GM23338 (cell line): ENCODE results near the gene MOXD1. TPM values are rescaled to one million over a fixed set of nuclear protein-coding genes. Genes with fewer than 3 reads are reported as not detected.

Experiments
- ATAC-seq: fragments of 200-7000 bp; cut with Tn5 transposase; 3 replicates; pipeline ENCODE4 v1.9.1; 2020
- DNase-seq: peaks from one replicate; pipeline ENCODE4 v3.0.0-alpha.2; 2015; ENCODE audit warnings: low spot score
- H2AFZ ChIP-seq: fragments of 200-600 bp; sonication (generic); 2 replicates; pipeline ENCODE4 v1.8.0; 2016; ENCODE audit warnings: antibody characterized with exemption, mild to moderate bottlenecking, moderate library complexity
- H3F3A ChIP-seq: fragments of 200-600 bp; sonication (generic); replicated peaks from 2 replicates; pipeline ENCODE4 v1.8.0; 2017; ENCODE audit warnings: antibody characterized with exemption, mixed run types, low read depth
- H3K27ac ChIP-seq: fragments of 200-600 bp; sonication (generic); 2 replicates; pipeline ENCODE4 v1.6.1; 2016; ENCODE audit warnings: low read depth
- H3K27me3 ChIP-seq: fragments of 200-600 bp; sonication (generic); 2 replicates; pipeline ENCODE4 v1.8.0; 2016; ENCODE audit warnings: mild to moderate bottlenecking, mixed run types, moderate library complexity; ENCODE audit not compliant: insufficient read depth
- H3K36me3 ChIP-seq: fragments of 200-600 bp; sonication (generic); 2 replicates; pipeline ENCODE4 v1.8.0; 2016; ENCODE audit warnings: mild to moderate bottlenecking; ENCODE audit not compliant: insufficient read depth
- H3K4me1 ChIP-seq: fragments of 200-600 bp; sonication (generic); 2 replicates; pipeline ENCODE4 v1.8.0; 2016; ENCODE audit warnings: mild to moderate bottlenecking, moderate library complexity; ENCODE audit not compliant: insufficient read depth
- H3K4me2 ChIP-seq: fragments of 200-600 bp; sonication (generic); 2 replicates; pipeline ENCODE4 v1.7.1; 2017; ENCODE audit warnings: mixed run types
- H3K4me3 ChIP-seq: fragments of 200-600 bp; sonication (generic); 2 replicates; pipeline ENCODE4 v1.6.1; 2016; ENCODE audit warnings: mixed run types
- H3K79me2 ChIP-seq: fragments of 200-600 bp; sonication (generic); replicated peaks from 2 replicates; pipeline ENCODE4 v1.8.0; 2017; ENCODE audit warnings: mild to moderate bottlenecking; ENCODE audit not compliant: insufficient read depth
- H3K9me2 ChIP-seq: fragments of 200-600 bp; sonication (generic); 2 replicates; pipeline ENCODE4 v1.8.0; 2017; ENCODE audit not compliant: insufficient read depth
- H4K20me1 ChIP-seq: fragments of 200-600 bp; sonication (generic); replicated peaks from 2 replicates; pipeline ENCODE4 v1.8.0; 2017; ENCODE audit warnings: mild to moderate bottlenecking; ENCODE audit not compliant: insufficient read depth
- H3K27ac Mint-ChIP-seq: 2 replicates; pipeline ENCODE4 v1.8.0; 2020; ENCODE audit warnings: inconsistent platforms, mild to moderate bottlenecking, moderate library complexity, mixed read lengths
- H3K27me3 Mint-ChIP-seq: 3 replicates; pipeline ENCODE4 v1.8.0; 2022; ENCODE audit warnings: low read depth, mild to moderate bottlenecking, moderate library complexity, mixed read lengths, inconsistent platforms; ENCODE audit not compliant: insufficient read depth, poor library complexity
- H3K36me3 Mint-ChIP-seq: 3 replicates; pipeline ENCODE4 v1.8.0; 2021; ENCODE audit warnings: low read depth, mild to moderate bottlenecking, inconsistent platforms, moderate library complexity, mixed read lengths
- H3K4me1 Mint-ChIP-seq: 3 replicates; pipeline ENCODE4 v1.8.0; 2020; ENCODE audit warnings: mild to moderate bottlenecking, inconsistent platforms, mixed read lengths
- H3K4me3 Mint-ChIP-seq: 3 replicates; pipeline ENCODE4 v1.8.0; 2021; ENCODE audit warnings: moderate library complexity, mild to moderate bottlenecking, inconsistent platforms, mixed read lengths
- H3K9me3 Mint-ChIP-seq: 3 replicates; pipeline ENCODE4 v1.8.0; 2020; ENCODE audit warnings: moderate library complexity, mild to moderate bottlenecking, inconsistent platforms, mixed read lengths
- EZH2 ChIP-seq: fragments of 200-600 bp; sonication (generic); IDR thresholded peaks from one replicate; pipeline ENCODE4 v1.8.0; 2017; ENCODE audit warnings: antibody characterized with exemption, mild to moderate bottlenecking, low read depth; ENCODE audit not compliant: unreplicated experiment
- JUNB ChIP-seq: IDR thresholded peaks from one replicate; pipeline ENCODE4 v1.6.1; 2016; ENCODE audit warnings: antibody characterized with exemption; ENCODE audit not compliant: unreplicated experiment
- ZNF114 ChIP-seq: fragments of 250-450 bp; sonication (Bioruptor Pico); IDR thresholded peaks from 2 replicates; pipeline ENCODE4 v1.5.0; 2020; ENCODE audit warnings: mild to moderate bottlenecking, moderate library complexity
- polyA plus RNA-seq: library from polyadenylated mRNA; unstranded; fragments of >200 nt; fragmentation: Nextera tagmentation; extraction: Ambion mirVana; gene quantifications from 2 replicates; pipeline ENCODE4 v1.2.1, GENCODE V29; 2016
- total RNA-seq: library from RNA; depleted of rRNA; stranded (reverse); fragments of >200 nt; shearing (Covaris generic); gene quantifications from 2 replicates; pipeline ENCODE4 v1.2.3, GENCODE V29; 2014
- TF ChIP-seq, protein P1 (sequence below), 2 experiments: fragments of 200-600 bp in 1 of 2; sonication (generic) in 1 of 2; conservative IDR thresholded peaks; 2 replicates each; pipeline versions ENCODE4 v1.5.1 to v1.6.1; 2016 to 2017; ENCODE audit warnings: antibody characterized with exemption in 2 of 2, low read depth in 2 of 2, mild to moderate bottlenecking in 2 of 2, moderate library complexity in 1 of 2
- TF ChIP-seq, protein P2 (sequence below): IDR thresholded peaks from one replicate; pipeline ENCODE4 v1.6.1; 2018; ENCODE audit warnings: antibody characterized with exemption; ENCODE audit not compliant: unreplicated experiment
- TF ChIP-seq, protein P3 (sequence below): fragments of 250-450 bp; sonication (Bioruptor Pico); IDR thresholded peaks from 2 replicates; pipeline ENCODE4 v1.5.0; 2020; ENCODE audit warnings: mild to moderate bottlenecking, moderate library complexity

MOXD1 gene
- total and polyA plus RNA-seq, 2 experiments from 2014 or later: 1.7 to 4.3 TPM

DNA sequence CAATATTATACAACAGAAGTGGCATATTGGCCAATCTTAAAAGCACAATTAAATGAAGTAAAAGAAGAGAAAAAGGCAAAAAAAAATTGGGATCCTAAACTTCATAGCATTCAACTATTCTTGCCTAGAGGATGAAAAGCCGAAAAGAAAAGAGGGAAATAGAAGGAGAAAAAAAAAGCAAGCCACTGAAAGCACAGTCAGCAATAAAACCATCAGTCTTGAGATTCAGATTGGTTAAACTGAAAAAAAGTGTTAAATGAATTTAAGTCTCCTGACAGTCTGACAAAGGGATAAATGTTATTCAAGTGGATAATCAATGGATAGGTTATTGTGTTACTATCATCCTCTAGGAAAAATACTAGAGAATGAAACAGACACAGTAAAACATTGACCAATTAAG, 19.9 kb downstream of the MOXD1 start:
- TF ChIP-seq EZH2 (no peak), ZNF114 (CRISPR knock-in tag) (no peak)
- TF ChIP-seq, protein P1, sequence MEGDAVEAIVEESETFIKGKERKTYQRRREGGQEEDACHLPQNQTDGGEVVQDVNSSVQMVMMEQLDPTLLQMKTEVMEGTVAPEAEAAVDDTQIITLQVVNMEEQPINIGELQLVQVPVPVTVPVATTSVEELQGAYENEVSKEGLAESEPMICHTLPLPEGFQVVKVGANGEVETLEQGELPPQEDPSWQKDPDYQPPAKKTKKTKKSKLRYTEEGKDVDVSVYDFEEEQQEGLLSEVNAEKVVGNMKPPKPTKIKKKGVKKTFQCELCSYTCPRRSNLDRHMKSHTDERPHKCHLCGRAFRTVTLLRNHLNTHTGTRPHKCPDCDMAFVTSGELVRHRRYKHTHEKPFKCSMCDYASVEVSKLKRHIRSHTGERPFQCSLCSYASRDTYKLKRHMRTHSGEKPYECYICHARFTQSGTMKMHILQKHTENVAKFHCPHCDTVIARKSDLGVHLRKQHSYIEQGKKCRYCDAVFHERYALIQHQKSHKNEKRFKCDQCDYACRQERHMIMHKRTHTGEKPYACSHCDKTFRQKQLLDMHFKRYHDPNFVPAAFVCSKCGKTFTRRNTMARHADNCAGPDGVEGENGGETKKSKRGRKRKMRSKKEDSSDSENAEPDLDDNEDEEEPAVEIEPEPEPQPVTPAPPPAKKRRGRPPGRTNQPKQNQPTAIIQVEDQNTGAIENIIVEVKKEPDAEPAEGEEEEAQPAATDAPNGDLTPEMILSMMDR (conservative IDR thresholded peaks at IDR 0.05; ENCODE audit: low read depth in 2 of 2): no peak
- TF ChIP-seq, protein P2, sequence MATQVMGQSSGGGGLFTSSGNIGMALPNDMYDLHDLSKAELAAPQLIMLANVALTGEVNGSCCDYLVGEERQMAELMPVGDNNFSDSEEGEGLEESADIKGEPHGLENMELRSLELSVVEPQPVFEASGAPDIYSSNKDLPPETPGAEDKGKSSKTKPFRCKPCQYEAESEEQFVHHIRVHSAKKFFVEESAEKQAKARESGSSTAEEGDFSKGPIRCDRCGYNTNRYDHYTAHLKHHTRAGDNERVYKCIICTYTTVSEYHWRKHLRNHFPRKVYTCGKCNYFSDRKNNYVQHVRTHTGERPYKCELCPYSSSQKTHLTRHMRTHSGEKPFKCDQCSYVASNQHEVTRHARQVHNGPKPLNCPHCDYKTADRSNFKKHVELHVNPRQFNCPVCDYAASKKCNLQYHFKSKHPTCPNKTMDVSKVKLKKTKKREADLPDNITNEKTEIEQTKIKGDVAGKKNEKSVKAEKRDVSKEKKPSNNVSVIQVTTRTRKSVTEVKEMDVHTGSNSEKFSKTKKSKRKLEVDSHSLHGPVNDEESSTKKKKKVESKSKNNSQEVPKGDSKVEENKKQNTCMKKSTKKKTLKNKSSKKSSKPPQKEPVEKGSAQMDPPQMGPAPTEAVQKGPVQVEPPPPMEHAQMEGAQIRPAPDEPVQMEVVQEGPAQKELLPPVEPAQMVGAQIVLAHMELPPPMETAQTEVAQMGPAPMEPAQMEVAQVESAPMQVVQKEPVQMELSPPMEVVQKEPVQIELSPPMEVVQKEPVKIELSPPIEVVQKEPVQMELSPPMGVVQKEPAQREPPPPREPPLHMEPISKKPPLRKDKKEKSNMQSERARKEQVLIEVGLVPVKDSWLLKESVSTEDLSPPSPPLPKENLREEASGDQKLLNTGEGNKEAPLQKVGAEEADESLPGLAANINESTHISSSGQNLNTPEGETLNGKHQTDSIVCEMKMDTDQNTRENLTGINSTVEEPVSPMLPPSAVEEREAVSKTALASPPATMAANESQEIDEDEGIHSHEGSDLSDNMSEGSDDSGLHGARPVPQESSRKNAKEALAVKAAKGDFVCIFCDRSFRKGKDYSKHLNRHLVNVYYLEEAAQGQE: no peak
- Histone ChIP-seq H3K79me2 (no peaks in the 10 kb centered on the region), H4K20me1 (no peaks in the 10 kb centered on the region), H3K36me3 (no peaks in the 10 kb centered on the region), H3K4me2 (no peak overlapping the region), H3K27ac (no peak overlapping the region), H3K4me1 (no peaks in the 10 kb centered on the region), H3K9me2 (no peaks in the 10 kb centered on the region), H3K4me3 (no peak overlapping the region), H3F3A (no peaks in the 10 kb centered on the region), H2AFZ (no peak overlapping the region), H3K27me3 (no peaks in the 10 kb centered on the region)
- Mint-ChIP-seq H3K27ac (no peak overlapping the region), H3K9me3 (no peaks in the 10 kb centered on the region), H3K27me3 (peaks cover 2% of the 10 kb centered on the region), H3K36me3 (no peaks in the 10 kb centered on the region), H3K4me1 (no peaks in the 10 kb centered on the region), H3K4me3 (no peak overlapping the region)
- no peak for ATAC-seq
- DNase-seq: no peak

DNA sequence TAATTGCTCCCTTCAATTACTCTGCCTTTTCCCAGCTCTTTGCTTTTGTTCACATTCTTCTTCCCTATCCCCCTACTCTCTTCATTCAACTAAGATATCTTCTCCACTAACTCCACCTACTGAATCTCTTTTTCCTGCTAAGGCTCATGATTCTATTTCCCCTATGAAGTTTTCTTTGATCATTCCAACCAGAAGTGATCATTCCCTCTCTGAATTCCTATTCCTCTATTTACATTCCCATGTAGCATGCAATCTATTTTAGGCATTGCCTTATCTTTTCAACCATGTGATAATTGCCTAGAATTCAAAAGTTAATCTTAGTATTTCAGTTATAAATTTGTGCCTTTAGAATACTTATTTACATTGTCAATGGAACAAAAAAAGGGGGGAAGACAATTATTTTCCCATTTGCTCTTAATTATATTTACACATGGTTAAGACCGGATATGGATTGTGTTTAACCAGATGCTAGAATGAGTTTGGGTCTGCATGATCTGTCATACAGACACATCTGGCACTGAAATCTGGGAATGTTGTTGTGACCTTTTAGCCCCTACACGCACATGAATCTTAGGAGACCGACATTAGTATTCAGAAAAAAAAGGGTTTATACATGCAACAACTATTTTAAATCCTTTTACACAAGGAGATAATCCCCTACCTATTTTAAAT, 20.8 kb downstream of the MOXD1 start:
- Mint-ChIP-seq H3K36me3 (no peaks in the 10 kb centered on the region), H3K9me3 (no peaks in the 10 kb centered on the region), H3K27me3 (peaks cover 2% of the 10 kb centered on the region), H3K27ac (no peak overlapping the region), H3K4me1 (no peaks in the 10 kb centered on the region), H3K4me3 (no peak overlapping the region)
- no peak overlapping the region for H3K4me2 ChIP-seq
- no peaks in the 10 kb centered on the region for H4K20me1 ChIP-seq
- H3K27me3 ChIP-seq: no peaks in the 10 kb centered on the region
- no peaks in the 10 kb centered on the region for H3K9me2 ChIP-seq
- H3K4me3 ChIP-seq: no peak overlapping the region
- no peaks in the 10 kb centered on the region for H3K4me1 ChIP-seq
- H2AFZ ChIP-seq: no peak overlapping the region
- no peaks in the 10 kb centered on the region for H3K36me3 ChIP-seq
- H3K79me2 ChIP-seq: no peaks in the 10 kb centered on the region
- H3K27ac ChIP-seq: no peak overlapping the region
- DNase-seq (no peak), ATAC-seq (no peak)
- H3F3A ChIP-seq: no peaks in the 10 kb centered on the region
- TF ChIP-seq JUNB: no peak
- no peak for TF ChIP-seq EZH2
- TF ChIP-seq, protein P1 (conservative IDR thresholded peaks at IDR 0.05; ENCODE audit: low read depth in 2 of 2): no peak
- TF ChIP-seq, protein P3, sequence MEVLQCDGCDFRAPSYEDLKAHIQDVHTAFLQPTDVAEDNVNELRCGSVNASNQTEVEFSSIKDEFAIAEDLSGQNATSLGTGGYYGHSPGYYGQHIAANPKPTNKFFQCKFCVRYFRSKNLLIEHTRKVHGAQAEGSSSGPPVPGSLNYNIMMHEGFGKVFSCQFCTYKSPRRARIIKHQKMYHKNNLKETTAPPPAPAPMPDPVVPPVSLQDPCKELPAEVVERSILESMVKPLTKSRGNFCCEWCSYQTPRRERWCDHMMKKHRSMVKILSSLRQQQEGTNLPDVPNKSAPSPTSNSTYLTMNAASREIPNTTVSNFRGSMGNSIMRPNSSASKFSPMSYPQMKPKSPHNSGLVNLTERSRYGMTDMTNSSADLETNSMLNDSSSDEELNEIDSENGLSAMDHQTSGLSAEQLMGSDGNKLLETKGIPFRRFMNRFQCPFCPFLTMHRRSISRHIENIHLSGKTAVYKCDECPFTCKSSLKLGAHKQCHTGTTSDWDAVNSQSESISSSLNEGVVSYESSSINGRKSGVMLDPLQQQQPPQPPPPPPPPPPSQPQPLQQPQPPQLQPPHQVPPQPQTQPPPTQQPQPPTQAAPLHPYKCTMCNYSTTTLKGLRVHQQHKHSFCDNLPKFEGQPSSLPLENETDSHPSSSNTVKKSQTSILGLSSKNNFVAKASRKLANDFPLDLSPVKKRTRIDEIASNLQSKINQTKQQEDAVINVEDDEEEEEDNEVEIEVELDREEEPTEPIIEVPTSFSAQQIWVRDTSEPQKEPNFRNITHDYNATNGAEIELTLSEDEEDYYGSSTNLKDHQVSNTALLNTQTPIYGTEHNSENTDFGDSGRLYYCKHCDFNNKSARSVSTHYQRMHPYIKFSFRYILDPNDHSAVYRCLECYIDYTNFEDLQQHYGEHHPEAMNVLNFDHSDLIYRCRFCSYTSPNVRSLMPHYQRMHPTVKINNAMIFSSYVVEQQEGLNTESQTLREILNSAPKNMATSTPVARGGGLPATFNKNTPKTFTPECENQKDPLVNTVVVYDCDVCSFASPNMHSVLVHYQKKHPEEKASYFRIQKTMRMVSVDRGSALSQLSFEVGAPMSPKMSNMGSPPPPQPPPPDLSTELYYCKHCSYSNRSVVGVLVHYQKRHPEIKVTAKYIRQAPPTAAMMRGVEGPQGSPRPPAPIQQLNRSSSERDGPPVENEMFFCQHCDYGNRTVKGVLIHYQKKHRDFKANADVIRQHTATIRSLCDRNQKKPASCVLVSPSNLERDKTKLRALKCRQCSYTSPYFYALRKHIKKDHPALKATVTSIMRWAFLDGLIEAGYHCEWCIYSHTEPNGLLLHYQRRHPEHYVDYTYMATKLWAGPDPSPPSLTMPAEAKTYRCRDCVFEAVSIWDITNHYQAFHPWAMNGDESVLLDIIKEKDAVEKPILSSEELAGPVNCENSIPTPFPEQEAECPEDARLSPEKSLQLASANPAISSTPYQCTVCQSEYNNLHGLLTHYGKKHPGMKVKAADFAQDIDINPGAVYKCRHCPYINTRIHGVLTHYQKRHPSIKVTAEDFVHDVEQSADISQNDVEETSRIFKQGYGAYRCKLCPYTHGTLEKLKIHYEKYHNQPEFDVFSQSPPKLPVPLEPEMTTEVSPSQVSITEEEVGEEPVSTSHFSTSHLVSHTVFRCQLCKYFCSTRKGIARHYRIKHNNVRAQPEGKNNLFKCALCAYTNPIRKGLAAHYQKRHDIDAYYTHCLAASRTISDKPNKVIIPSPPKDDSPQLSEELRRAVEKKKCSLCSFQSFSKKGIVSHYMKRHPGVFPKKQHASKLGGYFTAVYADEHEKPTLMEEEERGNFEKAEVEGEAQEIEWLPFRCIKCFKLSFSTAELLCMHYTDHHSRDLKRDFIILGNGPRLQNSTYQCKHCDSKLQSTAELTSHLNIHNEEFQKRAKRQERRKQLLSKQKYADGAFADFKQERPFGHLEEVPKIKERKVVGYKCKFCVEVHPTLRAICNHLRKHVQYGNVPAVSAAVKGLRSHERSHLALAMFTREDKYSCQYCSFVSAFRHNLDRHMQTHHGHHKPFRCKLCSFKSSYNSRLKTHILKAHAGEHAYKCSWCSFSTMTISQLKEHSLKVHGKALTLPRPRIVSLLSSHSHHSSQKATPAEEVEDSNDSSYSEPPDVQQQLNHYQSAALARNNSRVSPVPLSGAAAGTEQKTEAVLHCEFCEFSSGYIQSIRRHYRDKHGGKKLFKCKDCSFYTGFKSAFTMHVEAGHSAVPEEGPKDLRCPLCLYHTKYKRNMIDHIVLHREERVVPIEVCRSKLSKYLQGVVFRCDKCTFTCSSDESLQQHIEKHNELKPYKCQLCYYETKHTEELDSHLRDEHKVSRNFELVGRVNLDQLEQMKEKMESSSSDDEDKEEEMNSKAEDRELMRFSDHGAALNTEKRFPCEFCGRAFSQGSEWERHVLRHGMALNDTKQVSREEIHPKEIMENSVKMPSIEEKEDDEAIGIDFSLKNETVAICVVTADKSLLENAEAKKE (CRISPR knock-in tag): no peak
